SJSA1 (cell line): Measurements from ENCODE around the gene CLTCL1. TPM values are rescaled to one million over a fixed set of nuclear protein-coding genes. Genes with fewer than 3 reads are reported as not detected.
"Not testable (repeated sequence)": the region's sequence is repeated elsewhere in the genome, so short reads cannot be mapped to it uniquely, and the experiment has no call there.

ENCODE experiments used
- DNase-seq, 2 experiments: peaks; one replicate each; pipeline ENCODE4 v3.0.0-alpha.2; 2015 to 2020; ENCODE audit warnings: low spot score in 2 of 2, low read depth in 1 of 2
- H3K27ac ChIP-seq: fragments of 250-450 bp; sonication (Bioruptor Pico); 2 replicates; pipeline ENCODE4 v1.5.1; 2020; ENCODE audit warnings: mild to moderate bottlenecking, moderate library complexity
- H3K27me3 ChIP-seq: fragments of 250-450 bp; sonication (Bioruptor Pico); replicated peaks from 2 replicates; pipeline ENCODE4 v1.5.1; 2020; ENCODE audit warnings: mild to moderate bottlenecking, moderate library complexity
- H3K36me3 ChIP-seq: fragments of 250-450 bp; sonication (Bioruptor Pico); 2 replicates; pipeline ENCODE4 v1.5.1; 2020; ENCODE audit warnings: mild to moderate bottlenecking
- H3K4me1 ChIP-seq: fragments of 250-450 bp; sonication (Bioruptor Pico); replicated peaks from 2 replicates; pipeline ENCODE4 v1.6.1; 2021; ENCODE audit warnings: mild to moderate bottlenecking
- H3K4me3 ChIP-seq: fragments of 250-450 bp; sonication (Bioruptor Pico); 2 replicates; pipeline ENCODE4 v1.5.1; 2020; ENCODE audit warnings: mild to moderate bottlenecking
- H3K9me3 ChIP-seq: fragments of 250-450 bp; sonication (Bioruptor Pico); replicated peaks from 2 replicates; pipeline ENCODE4 v1.5.1; 2020; ENCODE audit warnings: mild to moderate bottlenecking
- total RNA-seq: library from RNA; depleted of rRNA; stranded (reverse); fragments of >200 nt; shearing (Covaris generic); gene quantifications from 2 replicates; pipeline ENCODE4 v1.2.3, GENCODE V29; 2014

Gene CLTCL1
- total RNA-seq, 1 experiment from 2014 or later: 17.1 TPM

DNA sequence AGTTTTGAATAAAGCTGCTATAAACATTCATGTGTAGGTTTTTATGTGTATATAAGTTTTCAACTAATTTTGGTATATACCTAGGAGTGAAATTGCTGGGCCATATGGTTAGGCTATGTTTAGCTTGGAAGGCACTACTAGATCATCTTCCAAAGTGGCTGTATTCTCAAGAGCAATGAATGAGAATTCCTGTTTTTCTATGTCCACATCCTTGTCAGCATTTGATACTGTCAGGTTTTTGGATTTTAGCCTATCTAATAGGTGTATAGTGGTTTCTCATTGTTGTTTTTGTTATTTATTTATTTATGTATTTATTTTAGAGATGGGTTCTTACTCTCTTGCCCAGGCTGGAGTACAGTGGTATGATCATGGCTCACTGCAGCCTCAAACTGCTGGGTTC, 26.3 kb upstream of the CLTCL1 start:
- Histone ChIP-seq H3K27me3 (no peaks in the 10 kb centered on the region), H3K36me3 (no peaks in the 10 kb centered on the region), H3K27ac (no peak overlapping the region), H3K9me3 (peaks cover 17% of the 10 kb centered on the region), H3K4me1 (no peaks in the 10 kb centered on the region), H3K4me3 (no peak overlapping the region)
- no peak for DNase-seq

DNA sequence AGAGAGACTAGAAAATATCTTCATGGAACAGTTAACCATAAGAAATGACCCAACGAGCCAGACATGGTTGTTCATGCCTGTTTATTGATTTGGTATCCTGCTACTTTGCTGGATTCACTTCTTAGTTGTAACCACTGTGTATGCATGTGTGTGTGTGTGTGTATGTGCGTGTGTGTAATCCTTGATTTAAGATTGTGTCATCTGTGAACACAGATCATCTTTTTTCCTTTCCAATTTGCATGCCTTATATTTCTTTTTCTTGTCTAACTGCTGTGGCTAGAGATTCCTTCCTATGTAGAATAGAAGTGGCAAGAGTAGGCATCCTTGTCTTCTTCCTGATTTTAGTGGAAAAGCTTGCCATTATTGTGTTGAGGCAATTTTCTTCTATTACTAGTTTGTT, 16.4 kb upstream of the CLTCL1 start:
- Histone ChIP-seq H3K36me3 (no peaks in the 10 kb centered on the region), H3K9me3 (no peaks in the 10 kb centered on the region), H3K4me3 (no peak overlapping the region), H3K27me3 (no peaks in the 10 kb centered on the region), H3K27ac (no peak overlapping the region), H3K4me1 (no peaks in the 10 kb centered on the region)
- DNase-seq: no peak

DNA sequence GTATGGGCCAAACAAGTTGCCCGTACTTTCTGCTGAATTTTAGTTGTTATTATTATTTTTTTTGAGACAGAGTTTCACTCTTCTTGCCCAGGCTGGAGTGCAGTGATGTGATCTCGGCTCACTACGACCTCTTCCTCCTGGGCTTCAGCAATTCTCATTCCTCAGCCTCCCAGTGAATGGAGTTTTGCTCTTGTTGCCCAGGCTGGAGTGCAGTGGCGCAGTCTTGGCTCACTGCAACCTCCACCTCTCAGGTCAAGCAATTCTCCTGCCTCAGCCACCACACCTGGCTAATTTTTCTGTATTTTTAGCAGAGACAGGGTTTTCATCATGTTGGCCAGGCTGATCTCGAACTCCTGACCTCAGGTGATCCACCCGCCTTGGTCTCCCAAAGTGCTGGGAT, 15.0 kb upstream of the CLTCL1 start:
- not testable (repeated sequence) for H3K27me3 ChIP-seq, H3K9me3 ChIP-seq, H3K4me3 ChIP-seq, H3K27ac ChIP-seq, DNase-seq, H3K4me1 ChIP-seq, H3K36me3 ChIP-seq

DNA sequence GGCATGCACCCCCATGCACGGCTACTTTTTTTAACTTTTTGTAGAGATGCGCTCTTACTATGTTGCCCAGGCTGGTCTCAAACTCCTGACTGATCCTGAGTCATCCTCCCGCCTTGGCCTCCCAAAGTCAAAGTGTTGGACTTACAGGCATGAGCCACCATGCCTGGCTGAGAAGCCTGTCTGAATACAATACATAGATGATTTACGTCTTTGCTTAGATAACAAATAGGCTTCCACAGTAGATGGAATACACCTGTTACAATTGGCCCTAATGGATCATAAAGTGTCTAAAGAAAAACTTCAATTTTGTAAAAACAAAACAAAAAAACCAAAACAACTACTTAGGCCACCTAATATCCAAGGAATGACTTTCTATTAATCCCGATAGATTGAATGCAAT, 13.0 kb upstream of the CLTCL1 start:
- H3K9me3 ChIP-seq: no peaks in the 10 kb centered on the region
- no peaks in the 10 kb centered on the region for H3K27me3 ChIP-seq
- H3K27ac ChIP-seq: no peak overlapping the region
- no peaks in the 10 kb centered on the region for H3K4me1 ChIP-seq
- no peaks in the 10 kb centered on the region for H3K36me3 ChIP-seq
- DNase-seq: no peak
- H3K4me3 ChIP-seq: no peak overlapping the region

DNA sequence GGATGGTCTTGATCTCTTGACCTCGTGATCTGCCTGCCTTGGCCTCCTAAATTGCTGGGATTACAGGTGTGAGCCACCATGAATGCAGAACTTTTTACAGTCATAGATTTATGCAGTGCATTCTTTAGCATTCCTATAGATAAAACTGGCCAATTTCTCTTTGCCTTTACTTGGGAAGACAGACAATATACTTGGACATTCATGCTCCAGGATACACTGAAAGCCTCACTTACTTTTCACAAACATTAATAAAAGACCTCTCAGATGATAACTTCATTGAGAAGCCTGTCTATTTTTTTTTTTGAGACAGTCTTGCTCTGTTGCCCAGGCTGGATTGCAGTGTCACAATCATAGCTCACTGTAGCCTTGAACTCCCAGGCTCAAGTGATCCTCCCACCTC, 12.3 kb upstream of the CLTCL1 start:
- no peak for DNase-seq
- Histone ChIP-seq H3K27me3 (no peaks in the 10 kb centered on the region), H3K36me3 (no peaks in the 10 kb centered on the region), H3K4me3 (no peak overlapping the region), H3K4me1 (no peaks in the 10 kb centered on the region), H3K9me3 (no peaks in the 10 kb centered on the region), H3K27ac (no peak overlapping the region)

DNA sequence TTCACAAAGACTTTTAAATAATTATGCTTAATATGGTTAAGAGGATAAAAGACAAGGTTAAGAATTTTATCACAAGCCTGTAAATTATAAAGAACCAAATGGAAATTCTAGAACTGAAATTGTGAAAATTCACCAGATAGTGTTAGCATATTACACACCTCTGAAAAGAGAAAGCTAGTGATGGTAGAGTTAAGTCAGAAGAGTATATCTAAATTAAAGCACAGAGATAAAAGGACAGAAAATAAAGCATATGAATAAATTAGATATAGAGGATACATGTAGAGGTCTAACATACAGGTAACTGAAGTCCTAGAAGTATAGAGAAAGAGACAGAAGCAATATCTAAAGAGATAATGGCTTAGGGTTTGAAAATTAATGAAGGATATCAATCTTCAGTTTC, 4.2 kb upstream of the CLTCL1 start:
- no peak for DNase-seq
- H3K4me1 ChIP-seq: peaks cover 15% of the 10 kb centered on the region
- H3K4me3 ChIP-seq: no peak overlapping the region
- peaks cover 5% of the 10 kb centered on the region for H3K36me3 ChIP-seq
- H3K27ac ChIP-seq: no peak overlapping the region
- no peaks in the 10 kb centered on the region for H3K27me3 ChIP-seq
- 0 out of 2 replicates have a peak, but pooled peaks cover 3% of the 10 kb centered on the region for H3K9me3 ChIP-seq

DNA sequence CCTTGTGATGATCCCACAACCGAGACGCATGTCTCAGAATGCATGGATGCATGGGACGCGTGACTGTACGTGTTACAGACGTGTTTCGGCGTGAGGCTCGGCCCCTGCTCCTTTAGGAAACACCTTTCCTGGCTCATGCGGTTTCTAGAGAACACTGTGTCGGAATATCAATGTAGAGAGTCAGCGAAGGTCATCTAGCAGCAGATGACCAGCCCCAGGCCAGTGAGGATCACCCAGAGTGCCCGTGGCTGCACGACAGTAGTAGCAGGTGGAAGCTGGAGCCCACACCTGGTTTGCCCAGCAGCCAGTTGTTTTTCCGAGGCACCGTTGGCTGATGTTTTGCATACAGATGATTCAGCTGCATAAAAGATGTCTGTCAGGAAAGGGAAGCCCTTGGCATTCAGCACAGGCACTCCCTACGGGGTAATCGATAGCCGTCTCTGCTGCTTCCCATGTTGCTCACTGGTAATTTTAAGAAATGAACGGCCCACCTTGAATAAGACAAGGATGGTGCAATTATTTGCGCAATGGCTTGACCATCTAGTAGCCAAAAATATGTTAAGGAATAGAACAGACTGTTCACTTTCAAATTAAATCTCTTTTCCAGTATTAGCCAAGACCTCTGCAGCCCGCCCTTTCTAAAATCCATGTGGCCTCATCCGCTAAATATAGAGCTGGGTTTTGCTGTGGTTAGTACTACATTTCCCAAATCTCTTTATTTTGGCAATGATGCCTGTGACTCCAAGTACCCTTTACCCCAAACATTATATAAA, 1.1 kb upstream of the CLTCL1 start:
- no peaks in the 10 kb centered on the region for H3K27me3 ChIP-seq
- H3K9me3 ChIP-seq: 0 out of 2 replicates have a peak, but pooled peaks cover 3% of the 10 kb centered on the region
- peak overlapping the region; percentile 98 for H3K4me3 ChIP-seq
- no peak for DNase-seq
- no peak overlapping the region; the same call in 1 of the 2 replicates for H3K27ac ChIP-seq
- peaks cover 13% of the 10 kb centered on the region for H3K36me3 ChIP-seq
- H3K4me1 ChIP-seq: peaks cover 46% of the 10 kb centered on the region

DNA sequence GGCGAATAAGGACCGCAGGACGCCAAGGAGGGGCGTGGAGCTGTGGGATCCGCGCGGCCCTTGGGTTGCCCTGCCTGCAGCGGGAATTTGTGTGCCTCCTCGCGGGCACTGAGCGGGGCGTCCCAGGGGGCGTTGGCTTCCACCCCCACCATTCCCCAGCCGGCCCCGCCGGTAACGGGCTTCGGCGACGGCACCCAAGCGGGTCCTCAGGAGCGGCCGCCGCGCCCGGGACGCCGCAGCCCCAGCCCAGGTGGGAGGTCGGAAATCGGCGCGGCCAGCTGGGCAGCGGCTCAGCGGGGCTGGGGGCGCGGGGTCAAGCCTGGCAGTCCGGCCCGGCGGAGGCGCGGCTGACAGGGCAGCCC, 320 bp downstream of the CLTCL1 start:
- Histone ChIP-seq H3K27ac (peak overlapping the region; percentile 64), H3K4me1 (peaks cover 60% of the 10 kb centered on the region), H3K9me3 (0 out of 2 replicates have a peak, but pooled peaks cover 3% of the 10 kb centered on the region), H3K27me3 (no peaks in the 10 kb centered on the region), H3K36me3 (peaks cover 13% of the 10 kb centered on the region), H3K4me3 (peak overlapping the region; percentile 98)
- peak; percentile 42 to 59 for DNase-seq

DNA sequence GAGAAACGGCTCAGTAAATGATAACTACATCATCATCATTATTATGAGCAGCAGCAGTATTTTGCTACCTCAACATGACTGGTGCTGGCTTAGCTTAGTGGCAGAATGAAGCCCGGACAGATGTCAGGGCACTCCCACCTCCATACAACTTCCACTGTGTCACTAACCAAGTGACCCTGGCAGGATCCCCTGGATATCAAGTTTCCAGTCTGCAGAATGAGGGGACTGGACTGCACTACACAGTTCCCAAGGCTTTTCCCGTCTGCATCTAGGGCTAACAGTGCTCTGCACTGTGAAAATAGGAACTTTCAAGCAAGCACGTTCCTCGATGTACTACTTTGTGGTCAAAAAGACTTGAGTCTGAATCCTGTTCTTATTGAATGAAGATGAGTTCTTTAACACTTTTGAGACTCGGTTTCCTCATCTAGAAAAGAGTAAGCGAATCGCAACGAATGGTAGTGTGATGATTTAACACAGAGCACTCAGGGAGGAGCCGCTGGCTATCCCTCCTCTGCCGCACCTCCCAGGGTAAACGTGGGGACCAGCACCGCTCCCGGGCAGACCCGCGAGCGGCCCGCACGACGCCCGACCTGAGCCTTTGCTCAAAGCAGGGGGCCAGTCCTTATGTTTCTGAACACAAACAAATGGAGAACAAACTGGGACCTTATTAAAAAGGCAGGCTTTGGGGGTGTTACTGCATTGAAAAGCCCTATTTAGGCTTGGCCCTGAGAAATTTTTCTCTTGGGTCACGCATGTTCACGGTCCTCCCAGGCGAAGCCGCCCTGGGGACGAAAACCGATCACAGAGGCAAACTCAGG, 910 bp downstream of the CLTCL1 start:
- Histone ChIP-seq H3K4me1 (peaks cover 66% of the 10 kb centered on the region), H3K4me3 (peak overlapping the region; percentile 98), H3K27me3 (no peaks in the 10 kb centered on the region), H3K9me3 (0 out of 2 replicates have a peak, but pooled peaks cover 3% of the 10 kb centered on the region), H3K36me3 (peaks cover 15% of the 10 kb centered on the region), H3K27ac (peak overlapping the region; percentile 64)
- peak in 1 of 2 experiments; percentile 44 for DNase-seq

DNA sequence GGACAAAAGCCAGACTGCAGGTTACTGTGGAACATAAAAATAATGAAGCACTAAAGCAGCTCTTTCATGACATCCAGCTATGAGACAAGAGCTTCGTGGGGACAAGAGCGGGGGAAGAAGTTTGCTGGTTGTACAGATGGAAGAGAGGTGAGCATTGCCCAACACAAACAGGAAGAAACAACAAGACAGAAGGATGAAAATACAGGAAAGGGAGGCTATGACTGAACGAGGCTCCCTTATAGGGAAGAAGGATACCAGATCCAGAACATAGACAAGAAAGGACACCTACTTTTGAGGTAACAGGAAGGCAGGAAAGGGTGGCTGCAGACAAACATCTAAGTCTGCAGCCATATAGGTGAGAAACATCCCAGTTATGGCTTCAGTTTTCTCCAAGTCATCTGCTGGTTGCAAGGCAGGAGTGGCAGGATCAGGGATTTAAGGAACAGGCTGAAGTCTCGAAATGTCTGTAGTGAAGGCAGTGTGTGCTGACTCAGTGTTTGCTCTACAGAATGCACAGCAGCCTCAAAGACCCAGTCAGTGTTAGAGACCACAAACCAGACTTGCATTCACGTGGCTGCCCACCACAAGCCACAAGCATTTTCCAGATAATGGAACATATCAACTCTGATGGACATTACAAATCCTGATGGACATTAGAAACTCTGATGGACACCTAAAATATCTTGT, 1.9 kb downstream of the CLTCL1 start:
- Histone ChIP-seq H3K27ac (peak overlapping the region; percentile 64), H3K27me3 (no peaks in the 10 kb centered on the region), H3K4me3 (peak overlapping the region; percentile 98), H3K4me1 (peaks cover 76% of the 10 kb centered on the region), H3K36me3 (peaks cover 18% of the 10 kb centered on the region), H3K9me3 (0 out of 2 replicates have a peak, but pooled peaks cover 3% of the 10 kb centered on the region)
- peak; percentile 67 to 79 for DNase-seq

DNA sequence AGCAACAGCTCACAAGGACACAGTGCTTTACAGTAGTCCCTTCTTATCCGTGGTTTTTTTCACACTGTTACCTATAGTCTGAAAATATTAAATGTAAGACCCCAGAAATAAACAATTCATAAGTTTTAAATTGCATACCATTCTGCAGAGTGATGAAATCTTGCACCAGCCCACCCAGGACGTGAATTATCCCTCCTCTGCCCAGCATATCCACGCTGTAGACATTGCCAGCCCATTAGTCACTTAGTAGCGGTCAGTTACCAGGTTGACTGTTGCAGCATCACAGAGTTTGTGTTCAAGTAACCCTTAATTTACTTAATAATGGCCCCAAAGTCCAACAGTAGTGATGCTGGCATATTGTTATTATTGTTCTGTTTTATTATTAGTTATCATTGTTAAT, 3.6 kb downstream of the CLTCL1 start:
- Histone ChIP-seq H3K27me3 (no peaks in the 10 kb centered on the region), H3K27ac (peak overlapping the region; percentile 68), H3K36me3 (peaks cover 25% of the 10 kb centered on the region), H3K9me3 (0 out of 2 replicates have a peak, but pooled peaks cover 3% of the 10 kb centered on the region), H3K4me1 (peaks cover 81% of the 10 kb centered on the region), H3K4me3 (no peak overlapping the region)
- DNase-seq: peak; percentile 81 to 89

DNA sequence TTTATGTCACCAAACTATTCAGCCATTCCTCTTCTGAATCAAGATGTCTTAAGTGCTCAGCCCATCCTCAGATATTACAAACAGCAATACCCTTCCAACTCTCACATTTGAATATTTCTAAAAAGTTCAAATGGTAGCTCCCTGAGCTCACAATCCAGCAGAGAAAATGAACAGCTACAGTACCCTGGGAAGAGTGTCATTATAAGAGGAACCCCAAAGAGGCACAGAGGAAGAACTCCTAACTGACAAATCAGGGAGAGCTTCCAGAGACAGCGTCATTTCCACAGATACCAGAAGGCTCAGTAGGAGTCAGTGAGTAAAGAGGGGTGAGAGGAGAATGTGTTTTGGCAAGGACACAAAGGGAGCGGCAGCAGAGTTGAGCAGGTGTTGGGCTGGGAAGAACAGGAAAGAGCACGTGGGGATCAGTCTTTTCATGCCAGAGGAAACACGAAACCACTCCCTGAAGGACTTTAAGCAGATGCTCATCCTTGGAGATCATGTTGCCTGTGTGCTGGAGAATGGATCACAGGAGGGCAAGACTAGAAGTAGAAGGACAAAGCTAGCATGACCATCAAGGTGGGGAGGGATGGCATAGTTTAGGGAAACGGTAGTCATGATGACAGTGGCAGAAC, 4.3 kb downstream of the CLTCL1 start:
- peak overlapping the region; percentile 68 for H3K27ac ChIP-seq
- 0 out of 2 replicates have a peak, but pooled peaks cover 3% of the 10 kb centered on the region for H3K9me3 ChIP-seq
- H3K4me3 ChIP-seq: no peak overlapping the region
- H3K4me1 ChIP-seq: peaks cover 77% of the 10 kb centered on the region
- no peaks in the 10 kb centered on the region for H3K27me3 ChIP-seq
- no peak for DNase-seq
- H3K36me3 ChIP-seq: peaks cover 25% of the 10 kb centered on the region

DNA sequence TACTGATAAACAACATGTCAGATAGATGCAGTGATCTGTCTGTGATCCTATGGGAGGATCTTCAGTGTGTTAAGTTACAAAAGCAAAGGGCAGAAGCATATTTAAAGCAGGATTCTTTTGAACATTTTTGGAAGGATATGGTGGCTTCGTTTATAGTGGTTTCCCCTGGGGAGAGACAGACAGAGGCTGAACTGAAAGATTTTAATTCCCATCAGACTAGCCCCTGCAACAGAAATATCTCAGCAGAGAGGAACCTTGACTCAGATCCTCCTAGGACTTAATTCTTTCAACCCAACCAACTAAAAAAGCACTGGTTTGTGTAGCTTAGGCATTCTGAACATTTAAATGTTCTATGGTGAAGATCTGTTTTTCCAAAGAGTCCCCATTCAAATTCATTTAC, 5.7 kb downstream of the CLTCL1 start:
- Histone ChIP-seq H3K27me3 (no peaks in the 10 kb centered on the region), H3K4me3 (no peak overlapping the region), H3K27ac (peak overlapping the region; percentile 15), H3K36me3 (peaks cover 19% of the 10 kb centered on the region), H3K4me1 (peaks cover 68% of the 10 kb centered on the region), H3K9me3 (no peaks in the 10 kb centered on the region)
- DNase-seq: no peak
